GM12875 (cell line): ENCODE results near the gene TARS1.

Experiments
- H3K4me3 ChIP-seq: one replicate; pipeline ENCODE4 v1.5.1; 2011; ENCODE audit warnings: low read depth, low read length, control low read depth
- TF ChIP-seq, protein P1 (sequence below): IDR thresholded peaks from 2 replicates; pipeline ENCODE4 v1.5.1; 2011; ENCODE audit warnings: low read depth, mild to moderate bottlenecking, control low read depth, inconsistent platforms, low read length, moderate library complexity, borderline replicate concordance; ENCODE audit not compliant: insufficient read depth

Gene TARS1

DNA sequence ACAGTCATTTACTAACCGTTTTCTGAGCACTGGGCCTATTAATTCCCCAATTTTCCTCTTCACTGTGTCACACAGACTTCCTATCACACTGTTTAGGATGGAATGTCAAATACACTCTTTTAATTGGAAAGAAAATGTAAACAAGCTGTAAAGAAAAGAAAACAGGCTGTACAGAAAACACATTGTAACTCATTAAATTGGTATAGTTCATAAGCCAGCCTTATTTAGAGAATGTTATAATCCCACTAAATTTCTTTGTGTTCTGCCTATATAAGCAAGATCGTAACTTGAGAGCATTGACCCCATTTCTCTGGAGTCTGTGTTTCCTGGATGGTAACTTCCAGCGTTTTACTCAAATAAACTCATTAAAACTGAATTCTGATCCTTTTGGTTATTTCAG is 46.5 kb downstream of the TARS1 start:
- TF ChIP-seq, protein P1, sequence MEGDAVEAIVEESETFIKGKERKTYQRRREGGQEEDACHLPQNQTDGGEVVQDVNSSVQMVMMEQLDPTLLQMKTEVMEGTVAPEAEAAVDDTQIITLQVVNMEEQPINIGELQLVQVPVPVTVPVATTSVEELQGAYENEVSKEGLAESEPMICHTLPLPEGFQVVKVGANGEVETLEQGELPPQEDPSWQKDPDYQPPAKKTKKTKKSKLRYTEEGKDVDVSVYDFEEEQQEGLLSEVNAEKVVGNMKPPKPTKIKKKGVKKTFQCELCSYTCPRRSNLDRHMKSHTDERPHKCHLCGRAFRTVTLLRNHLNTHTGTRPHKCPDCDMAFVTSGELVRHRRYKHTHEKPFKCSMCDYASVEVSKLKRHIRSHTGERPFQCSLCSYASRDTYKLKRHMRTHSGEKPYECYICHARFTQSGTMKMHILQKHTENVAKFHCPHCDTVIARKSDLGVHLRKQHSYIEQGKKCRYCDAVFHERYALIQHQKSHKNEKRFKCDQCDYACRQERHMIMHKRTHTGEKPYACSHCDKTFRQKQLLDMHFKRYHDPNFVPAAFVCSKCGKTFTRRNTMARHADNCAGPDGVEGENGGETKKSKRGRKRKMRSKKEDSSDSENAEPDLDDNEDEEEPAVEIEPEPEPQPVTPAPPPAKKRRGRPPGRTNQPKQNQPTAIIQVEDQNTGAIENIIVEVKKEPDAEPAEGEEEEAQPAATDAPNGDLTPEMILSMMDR: no peak
- no peak overlapping the region for H3K4me3 ChIP-seq

DNA sequence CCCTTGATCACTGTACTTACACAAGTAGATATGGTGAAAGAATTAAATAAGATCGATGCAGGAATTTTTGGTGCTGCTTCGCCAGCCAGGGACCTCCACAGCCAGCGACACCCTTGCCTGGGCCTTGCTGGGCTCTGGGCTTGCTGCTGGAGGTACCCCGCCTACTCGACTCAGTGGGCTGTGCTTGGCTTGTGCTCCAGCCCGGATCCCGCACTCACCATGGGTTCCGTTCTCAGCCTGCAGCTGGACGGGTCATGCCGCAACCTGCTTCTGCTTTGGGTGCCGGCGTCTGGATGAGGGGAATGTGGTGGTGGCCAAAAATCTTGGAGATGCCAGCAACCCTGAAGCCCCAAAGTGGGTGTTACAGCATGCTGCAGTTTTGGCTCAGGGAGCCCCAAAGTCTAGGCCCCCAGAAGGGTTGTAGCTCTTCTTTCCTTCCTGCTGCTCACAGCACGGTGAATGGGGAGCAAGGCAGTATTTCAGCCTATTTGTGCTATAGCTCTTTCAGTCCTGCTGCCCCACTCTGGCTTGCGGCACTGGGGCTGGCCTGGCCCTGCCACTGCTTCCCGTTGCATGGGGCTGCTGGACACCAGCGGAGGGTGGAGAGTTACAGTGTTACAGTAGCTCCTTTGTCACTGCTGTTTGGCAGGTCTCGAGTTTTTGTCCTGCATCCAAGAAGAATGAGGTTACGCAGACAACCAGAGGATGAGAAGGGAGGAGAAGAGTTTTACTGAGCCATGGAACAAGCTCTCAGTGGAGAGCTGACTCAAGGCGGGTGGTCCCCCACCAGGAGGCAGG is 48.0 kb downstream of the TARS1 start:
- TF ChIP-seq, protein P1: no peak
- H3K4me3 ChIP-seq: no peak overlapping the region

DNA sequence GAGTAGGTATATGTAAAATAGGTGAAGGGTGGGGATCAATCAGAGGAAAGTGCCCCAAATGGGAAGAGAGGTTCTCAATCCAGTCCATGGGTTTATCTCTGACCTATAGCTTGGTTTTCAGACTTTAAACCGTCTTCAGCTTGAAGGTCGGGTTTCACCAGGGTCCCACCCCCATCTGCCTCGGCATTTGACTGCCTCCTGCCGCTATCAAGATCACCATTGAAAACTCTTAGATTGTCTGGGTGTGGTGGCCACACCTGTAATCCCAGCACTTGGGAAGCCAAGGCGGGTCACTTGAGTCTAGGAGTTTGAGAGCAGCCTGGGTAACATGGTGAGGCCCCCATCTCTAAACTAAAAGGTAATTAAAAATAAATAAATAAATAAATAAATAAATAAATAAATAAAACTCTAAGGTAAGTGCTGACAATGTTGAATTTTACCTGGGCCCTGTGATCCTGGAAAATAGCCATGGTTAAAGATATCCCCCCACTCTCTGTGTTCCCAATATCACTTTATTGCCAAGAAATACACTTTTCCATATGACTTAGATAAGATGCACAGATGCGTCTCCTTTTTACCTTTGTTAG is 48.8 kb downstream of the TARS1 start:
- TF ChIP-seq, protein P1: no peak
- H3K4me3 ChIP-seq: no peak overlapping the region

DNA sequence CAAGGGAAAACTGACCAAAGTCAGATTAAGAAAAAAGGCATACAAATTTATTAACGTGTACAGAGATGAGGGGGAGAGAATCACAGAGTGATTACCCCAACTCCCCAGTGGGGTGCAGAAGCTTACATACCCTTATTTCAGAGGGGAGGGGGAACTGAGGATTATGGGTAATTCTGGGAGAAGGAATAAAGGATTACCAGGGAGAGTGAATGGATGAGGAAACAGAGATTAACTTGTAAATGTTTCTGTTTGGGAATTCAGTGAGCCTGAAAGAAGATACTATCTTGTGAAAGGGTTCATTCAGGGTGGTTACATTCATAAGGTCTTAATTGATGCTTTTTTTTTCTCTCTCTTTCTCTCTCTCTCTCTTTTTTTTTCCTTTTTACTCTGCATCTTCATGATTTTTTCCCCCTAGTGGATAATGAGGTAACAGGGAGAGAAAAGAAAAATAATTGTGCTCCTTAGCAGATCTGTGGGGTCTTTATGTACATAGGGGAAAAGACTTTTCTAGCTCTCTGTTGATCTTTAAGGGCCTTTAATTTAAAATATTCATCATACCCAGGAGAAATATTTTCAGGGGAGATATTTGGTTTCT is 49.4 kb downstream of the TARS1 start:
- no peak overlapping the region for H3K4me3 ChIP-seq
- TF ChIP-seq, protein P1: no peak

GRCh38 chr5:33491941-33492340 is 51.2 kb downstream of the TARS1 start:
- no peak overlapping the region for H3K4me3 ChIP-seq
- TF ChIP-seq, protein P1: no peak

DNA sequence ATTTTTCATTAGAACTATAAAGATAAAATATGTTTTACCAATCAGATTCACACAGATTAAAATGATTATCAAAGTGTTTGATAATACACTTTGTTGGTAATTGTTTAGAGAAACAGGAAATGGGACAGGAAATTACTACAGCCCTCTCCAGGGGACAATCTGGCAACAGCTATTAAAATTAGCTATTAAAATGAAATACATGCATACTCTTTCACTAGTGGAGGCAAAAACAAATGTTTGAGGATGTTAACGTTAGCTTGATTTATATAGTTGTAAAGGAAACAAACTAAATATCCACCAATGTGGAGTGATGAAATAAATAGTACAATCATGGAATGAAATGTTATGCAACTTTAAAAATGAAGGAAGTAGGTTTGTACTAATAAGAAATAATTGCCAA is 53.7 kb downstream of the TARS1 start:
- TF ChIP-seq, protein P1: no peak
- no peak overlapping the region for H3K4me3 ChIP-seq
